CD14-positive monocyte (primary cell): ENCODE measurements around the gene MYORG. TPM values are rescaled to one million over a fixed set of nuclear protein-coding genes. Genes with fewer than 3 reads are reported as not detected.

ENCODE experiments used
- DNase-seq, 3 donors: peaks; one replicate each; pipeline ENCODE4 v3.0.0-alpha.2; 2011 to 2022
- H2AFZ ChIP-seq: 2 replicates; pipeline ENCODE4 v1.6.0; 2012; ENCODE audit warnings: mild to moderate bottlenecking, low read depth, low read length, inconsistent platforms; ENCODE audit not compliant: insufficient read depth, poor library complexity, severe bottlenecking
- H3K27ac ChIP-seq, 2 donors: 1 replicate in 1 of 2; 2 replicates in 1 of 2; pipeline ENCODE4 v1.5.1; 2012 to 2013; ENCODE audit warnings: low read length in 2 of 2, control low read depth in 1 of 2, inconsistent platforms in 1 of 2, low read depth in 1 of 2, mild to moderate bottlenecking in 1 of 2
- H3K27me3 ChIP-seq, 2 donors: one replicate each; pipeline versions ENCODE4 v1.6.0 to v1.6.1; 2011 to 2013; ENCODE audit warnings: low read length in 2 of 2; ENCODE audit not compliant: control insufficient read depth in 2 of 2, insufficient read depth in 2 of 2
- H3K36me3 ChIP-seq, 2 donors: replicated peaks in 1 of 2; 1 replicate in 1 of 2; 2 replicates in 1 of 2; pipeline versions ENCODE4 v1.5.1 to v1.6.1; 2012 to 2013; ENCODE audit warnings: low read length in 2 of 2, control low read depth in 1 of 2, inconsistent platforms in 1 of 2, mild to moderate bottlenecking in 1 of 2; ENCODE audit not compliant: insufficient read depth in 2 of 2, control insufficient read depth in 1 of 2
- H3K4me1 ChIP-seq, 2 donors: 1 replicate in 1 of 2; 2 replicates in 1 of 2; pipeline versions ENCODE4 v1.5.1 to v1.6.1; 2012 to 2013; ENCODE audit warnings: low read length in 2 of 2, control low read depth in 1 of 2, inconsistent platforms in 1 of 2, mild to moderate bottlenecking in 1 of 2, moderate library complexity in 1 of 2; ENCODE audit not compliant: insufficient read depth in 2 of 2, control insufficient read depth in 1 of 2
- H3K4me2 ChIP-seq: replicated peaks from 2 replicates; pipeline ENCODE3; 2012; ENCODE audit warnings: low read length, moderate library complexity, mild to moderate bottlenecking; ENCODE audit not compliant: poor library complexity, severe bottlenecking; ENCODE audit errors: extremely low read depth
- H3K4me3 ChIP-seq, 3 experiments: fragments of 200-600 bp in 1 of 3; sonication (generic) in 1 of 3; replicated peaks in 1 of 3; 1 replicate in 2 of 3; 2 replicates in 1 of 3; pipeline ENCODE4 v1.5.1; 2011 to 2013; ENCODE audit warnings: low read length in 3 of 3, mild to moderate bottlenecking in 3 of 3, control low read depth in 2 of 3, low read depth in 2 of 3, inconsistent platforms in 1 of 3, moderate library complexity in 1 of 3
- H3K79me2 ChIP-seq: 2 replicates; pipeline ENCODE4 v1.6.0; 2012; ENCODE audit warnings: mild to moderate bottlenecking, control low read depth, inconsistent platforms, low read length, moderate library complexity; ENCODE audit not compliant: insufficient read depth
- H3K9ac ChIP-seq: 2 replicates; pipeline ENCODE4 v1.6.0; 2017; ENCODE audit warnings: low read length, mild to moderate bottlenecking; ENCODE audit not compliant: insufficient read depth, poor library complexity, severe bottlenecking
- H3K9me3 ChIP-seq, 2 donors: replicated peaks in 1 of 2; 1 replicate in 1 of 2; 2 replicates in 1 of 2; pipeline versions ENCODE4 v1.5.1 to v1.6.1; 2012 to 2013; ENCODE audit warnings: low read length in 2 of 2, control low read depth in 1 of 2; ENCODE audit not compliant: control insufficient read depth in 1 of 2, insufficient read depth in 1 of 2
- H4K20me1 ChIP-seq: 2 replicates; pipeline ENCODE4 v1.6.0; 2012; ENCODE audit warnings: mild to moderate bottlenecking, low read length, control low read depth, moderate library complexity; ENCODE audit not compliant: insufficient read depth
- H3K27ac Mint-ChIP-seq, 7 donors: one replicate each; pipeline ENCODE4 v1.8.0; 2020; ENCODE audit warnings: mild to moderate bottlenecking in 7 of 7, mixed read lengths in 7 of 7, moderate library complexity in 6 of 7, inconsistent platforms in 2 of 7
- H3K27me3 Mint-ChIP-seq, 3 donors: one replicate each; pipeline ENCODE4 v1.8.0; 2021 to 2022; ENCODE audit warnings: low read depth in 3 of 3, mild to moderate bottlenecking in 3 of 3, mixed read lengths in 3 of 3, moderate library complexity in 3 of 3, inconsistent platforms in 1 of 3
- H3K36me3 Mint-ChIP-seq, 2 donors: one replicate each; pipeline ENCODE4 v1.8.0; 2020; ENCODE audit warnings: mixed read lengths in 2 of 2, inconsistent platforms in 1 of 2, mild to moderate bottlenecking in 1 of 2
- H3K4me1 Mint-ChIP-seq: one replicate; pipeline ENCODE4 v1.8.0; 2020; ENCODE audit warnings: mild to moderate bottlenecking, mixed read lengths
- H3K4me3 Mint-ChIP-seq, 2 donors: one replicate each; pipeline ENCODE4 v1.8.0; 2020; ENCODE audit warnings: mild to moderate bottlenecking in 2 of 2, mixed read lengths in 2 of 2, moderate library complexity in 1 of 2
- H3K9me3 Mint-ChIP-seq, 7 donors: one replicate each; pipeline ENCODE4 v1.8.0; 2020 to 2022; ENCODE audit warnings: mixed read lengths in 7 of 7, mild to moderate bottlenecking in 6 of 7, moderate library complexity in 6 of 7, inconsistent platforms in 2 of 7
- WGBS: methylation state at CpG from one replicate; pipeline ENCODE4 v1.1.5; 2013; ENCODE audit warnings: missing lambda C conversion rate; ENCODE audit not compliant: insufficient coverage; 5-methylcytosine and 5-hydroxymethylcytosine counted together
- intact Hi-C, 2 donors: fragments of 100-400 bp; cut with micrococcal nuclease; formaldehyde crosslinking; loops; one replicate each; pipeline versions ENCODE4 v1.15.0 to v1.15.1; 2023
- polyA plus RNA-seq, 3 donors: library from polyadenylated mRNA; depleted of rRNA in 1 of 3; unstranded in 2 of 3; stranded (reverse) in 1 of 3; fragments of 300-500 nt in 2 of 3; fragments of >200 nt in 1 of 3; fragmentation: Illumina TruSeq in 2 of 3; gene quantifications; 1 replicate in 2 of 3; 2 replicates in 1 of 3; pipeline ENCODE4 v1.2.3, GENCODE V29; 2012 to 2021
- TF ChIP-seq, protein P1 (sequence below): fragments of 200-600 bp; IDR thresholded peaks from one replicate; pipeline ENCODE4 v1.8.0; 2022; ENCODE audit warnings: antibody characterized with exemption, mild to moderate bottlenecking

MYORG gene
- polyA plus RNA-seq, 3 donors, result 0.01 to 0.05 TPM; not detected in 1

GRCh38 chr9:34343090-34343489 lies 33.6 kb downstream of the MYORG start:
- Histone ChIP-seq H3K4me3 (no peak overlapping the region), H3K36me3 (peaks cover 52 to 77% of the 10 kb centered on the region in 2 donors), H3K4me1 (no peaks in the 10 kb centered on the region), H3K27me3 (no peaks in the 10 kb centered on the region), H2AFZ (no peak overlapping the region), H3K27ac (no peak overlapping the region), H3K9ac (no peak overlapping the region), H4K20me1 (no peaks in the 10 kb centered on the region), H3K9me3 (no peaks in the 10 kb centered on the region), H3K79me2 (no peaks in the 10 kb centered on the region), H3K4me2 (no peak overlapping the region)
- Mint-ChIP-seq H3K27me3 (no peaks in the 10 kb centered on the region), H3K4me3 (no peak overlapping the region), H3K36me3 (peaks cover 51 to 77% of the 10 kb centered on the region in 2 donors), H3K4me1 (peaks cover 2% of the 10 kb centered on the region), H3K27ac (peak overlapping the region in 1 of 7 donors; percentile 54), H3K9me3 (no peaks in the 10 kb centered on the region)
- 96% methylated on average over 5 of the region's 5 CpGs for WGBS
- DNase-seq, result no peak
- TF ChIP-seq, protein P1, sequence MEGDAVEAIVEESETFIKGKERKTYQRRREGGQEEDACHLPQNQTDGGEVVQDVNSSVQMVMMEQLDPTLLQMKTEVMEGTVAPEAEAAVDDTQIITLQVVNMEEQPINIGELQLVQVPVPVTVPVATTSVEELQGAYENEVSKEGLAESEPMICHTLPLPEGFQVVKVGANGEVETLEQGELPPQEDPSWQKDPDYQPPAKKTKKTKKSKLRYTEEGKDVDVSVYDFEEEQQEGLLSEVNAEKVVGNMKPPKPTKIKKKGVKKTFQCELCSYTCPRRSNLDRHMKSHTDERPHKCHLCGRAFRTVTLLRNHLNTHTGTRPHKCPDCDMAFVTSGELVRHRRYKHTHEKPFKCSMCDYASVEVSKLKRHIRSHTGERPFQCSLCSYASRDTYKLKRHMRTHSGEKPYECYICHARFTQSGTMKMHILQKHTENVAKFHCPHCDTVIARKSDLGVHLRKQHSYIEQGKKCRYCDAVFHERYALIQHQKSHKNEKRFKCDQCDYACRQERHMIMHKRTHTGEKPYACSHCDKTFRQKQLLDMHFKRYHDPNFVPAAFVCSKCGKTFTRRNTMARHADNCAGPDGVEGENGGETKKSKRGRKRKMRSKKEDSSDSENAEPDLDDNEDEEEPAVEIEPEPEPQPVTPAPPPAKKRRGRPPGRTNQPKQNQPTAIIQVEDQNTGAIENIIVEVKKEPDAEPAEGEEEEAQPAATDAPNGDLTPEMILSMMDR, result no peak
- intact Hi-C loops, result no loop called here

GRCh38 chr9:34341659-34342295 lies 34.9 kb downstream of the MYORG start:
- peak overlapping the region in 1 of 7 donors; percentile 9 for H3K27ac Mint-ChIP-seq
- peaks cover 56 to 78% of the 10 kb centered on the region in 2 donors for H3K36me3 Mint-ChIP-seq
- H3K4me2 ChIP-seq, result no peak overlapping the region
- H3K27me3 ChIP-seq, result no peaks in the 10 kb centered on the region
- no peaks in the 10 kb centered on the region for H3K9me3 ChIP-seq
- TF ChIP-seq, protein P1, result no peak
- no peaks in the 10 kb centered on the region for H3K4me1 ChIP-seq
- no peak for DNase-seq
- H3K27ac ChIP-seq, result no peak overlapping the region
- peaks cover under 1% of the 10 kb centered on the region for H3K79me2 ChIP-seq
- intact Hi-C loops, result no loop called here
- H3K9ac ChIP-seq, result no peak overlapping the region
- H3K27me3 Mint-ChIP-seq, result no peaks in the 10 kb centered on the region
- peaks cover 4% of the 10 kb centered on the region for H4K20me1 ChIP-seq
- WGBS, result 100% methylated on average over 6 of the region's 7 CpGs
- no peak overlapping the region for H2AFZ ChIP-seq
- H3K36me3 ChIP-seq, result peaks cover 54 to 75% of the 10 kb centered on the region in 2 donors
- H3K4me1 Mint-ChIP-seq, result no peaks in the 10 kb centered on the region
- no peaks in the 10 kb centered on the region for H3K9me3 Mint-ChIP-seq
- H3K4me3 ChIP-seq, result no peak overlapping the region
- no peak overlapping the region for H3K4me3 Mint-ChIP-seq
